ENCODE data around the gene USP6NL.

USP6NL gene

GRCh38 chr10:11615396-11615795 lies 3.9 kb upstream of the USP6NL start:
- DNase-seq = no peak

DNA sequence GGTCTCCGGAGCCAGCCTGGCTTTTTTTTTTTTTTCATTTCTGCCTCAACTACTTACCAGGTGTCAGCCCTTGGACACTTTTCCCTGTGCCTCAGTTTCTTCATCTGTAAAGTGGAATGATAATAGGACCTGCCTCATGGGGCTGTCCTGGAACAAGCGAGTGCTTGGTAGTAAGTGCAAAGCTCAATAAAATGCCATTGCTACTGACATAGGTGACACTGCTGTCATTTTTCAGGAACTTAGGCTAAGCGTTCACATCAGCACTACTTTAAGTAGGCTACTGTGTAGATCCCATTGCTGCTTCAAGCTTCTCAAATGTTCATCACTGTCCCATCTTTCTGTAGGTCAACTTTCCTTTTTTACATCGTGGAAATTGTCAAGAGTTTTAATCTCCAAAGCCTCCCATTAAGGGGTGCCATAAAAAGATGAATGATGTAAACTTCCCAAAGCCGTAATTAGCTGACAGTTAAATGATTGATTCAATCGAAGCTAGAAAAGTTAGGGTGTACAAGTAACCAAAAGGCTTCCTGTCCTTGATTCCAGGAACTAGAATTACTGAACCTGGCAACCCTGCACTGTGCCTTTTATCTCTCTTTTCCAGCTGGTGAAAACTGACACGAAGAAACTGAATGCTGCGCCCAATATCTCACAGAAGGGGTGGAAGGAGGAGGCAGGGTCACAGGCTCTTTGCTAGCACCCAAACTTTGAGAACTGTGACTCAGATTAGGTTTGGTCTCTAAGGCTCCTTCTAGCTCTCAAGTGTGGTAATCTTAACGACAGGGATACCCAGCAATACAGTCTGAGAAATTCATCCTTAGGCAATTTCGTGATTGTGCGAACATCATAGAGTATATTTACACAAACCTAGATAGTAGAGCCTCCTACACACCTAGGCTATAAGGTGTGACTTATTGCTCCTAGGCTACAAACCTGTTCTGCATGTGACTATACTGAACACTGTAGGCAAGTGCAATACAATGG lies 861 bp upstream of the USP6NL start:
- DNase-seq = no peak

GRCh38 chr10:11610826-11611247 lies 613 bp downstream of the USP6NL start:
- no peak for DNase-seq

- DNase-seq = no peak
These were observed 1.2 kb downstream of the USP6NL start for GRCh38 chr10:11610166-11610825.

DNA sequence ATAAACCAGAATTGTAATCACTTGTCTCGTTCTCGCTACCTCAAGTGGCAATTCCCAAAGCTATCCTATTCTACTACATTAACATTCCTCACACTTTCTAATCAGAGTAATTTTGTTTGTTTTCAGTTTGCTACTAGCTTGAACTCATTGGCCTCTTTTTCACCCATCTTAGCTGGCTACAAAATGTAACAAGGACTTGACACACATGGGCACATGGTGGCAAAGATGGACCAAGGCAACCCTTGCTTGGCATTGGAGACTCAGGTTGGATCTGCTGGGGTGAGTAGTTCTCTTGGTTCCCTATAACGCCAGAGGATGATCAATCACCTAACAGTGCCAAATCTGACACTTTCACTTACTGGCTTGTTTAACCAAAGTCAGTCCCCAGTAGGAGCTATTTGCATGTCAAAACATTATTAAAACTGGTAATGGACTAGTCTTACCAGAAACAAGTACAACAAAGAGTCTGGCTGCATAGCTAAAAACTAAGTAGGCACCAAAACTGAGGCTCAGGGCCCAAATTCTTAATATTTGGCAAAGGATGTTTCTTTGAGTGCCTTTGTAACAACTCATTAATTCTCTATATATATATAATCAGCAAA lies 1.9 kb downstream of the USP6NL start:
- no peak for DNase-seq

DNA sequence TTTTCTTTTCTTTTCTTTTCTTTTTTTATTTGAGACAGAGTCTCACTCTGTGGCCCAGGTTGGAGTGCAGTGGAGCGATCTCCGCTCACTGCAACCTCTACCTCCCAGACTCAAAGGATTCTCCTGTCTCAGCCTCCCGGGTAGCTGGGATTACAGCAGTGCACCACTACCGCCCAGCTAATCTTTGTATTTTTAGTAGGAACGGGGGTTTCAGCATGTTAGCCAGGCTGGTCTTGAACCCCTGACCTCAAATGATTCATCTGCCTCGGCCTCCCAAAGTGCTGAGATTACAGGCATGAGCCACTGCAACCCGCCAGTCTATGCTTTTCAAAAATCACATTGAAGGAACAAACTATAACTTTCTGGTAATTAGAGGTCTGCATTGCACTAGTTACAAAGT lies 2.4 kb downstream of the USP6NL start:
- no peak for DNase-seq

- DNase-seq = no peak
These were observed 3.1 kb downstream of the USP6NL start for GRCh38 chr10:11608159-11609013.

GRCh38 chr10:11605807-11606408 lies 5.5 kb downstream of the USP6NL start:
- no peak for DNase-seq

GRCh38 chr10:11604865-11605650 lies 6.4 kb downstream of the USP6NL start:
- DNase-seq = no peak

DNA sequence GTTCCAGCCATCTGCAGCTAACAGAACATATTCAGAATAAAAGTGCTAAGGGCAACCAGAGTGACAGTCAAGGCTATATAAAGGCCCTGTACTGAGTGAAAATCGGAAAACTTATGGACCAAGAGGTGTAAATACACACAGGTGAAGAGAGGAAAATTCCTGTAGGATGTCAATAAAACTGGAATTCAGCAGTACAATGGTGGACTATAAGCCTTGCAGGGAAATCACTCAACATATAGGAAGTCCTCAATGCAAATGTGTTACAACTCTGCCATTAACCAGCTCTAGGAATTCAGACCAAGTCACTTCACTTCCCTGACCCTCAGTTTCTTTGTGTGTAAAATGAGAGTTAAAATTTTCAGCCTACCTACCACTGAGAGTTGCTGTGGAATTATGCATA lies 7.7 kb downstream of the USP6NL start:
- DNase-seq = no peak

DNA sequence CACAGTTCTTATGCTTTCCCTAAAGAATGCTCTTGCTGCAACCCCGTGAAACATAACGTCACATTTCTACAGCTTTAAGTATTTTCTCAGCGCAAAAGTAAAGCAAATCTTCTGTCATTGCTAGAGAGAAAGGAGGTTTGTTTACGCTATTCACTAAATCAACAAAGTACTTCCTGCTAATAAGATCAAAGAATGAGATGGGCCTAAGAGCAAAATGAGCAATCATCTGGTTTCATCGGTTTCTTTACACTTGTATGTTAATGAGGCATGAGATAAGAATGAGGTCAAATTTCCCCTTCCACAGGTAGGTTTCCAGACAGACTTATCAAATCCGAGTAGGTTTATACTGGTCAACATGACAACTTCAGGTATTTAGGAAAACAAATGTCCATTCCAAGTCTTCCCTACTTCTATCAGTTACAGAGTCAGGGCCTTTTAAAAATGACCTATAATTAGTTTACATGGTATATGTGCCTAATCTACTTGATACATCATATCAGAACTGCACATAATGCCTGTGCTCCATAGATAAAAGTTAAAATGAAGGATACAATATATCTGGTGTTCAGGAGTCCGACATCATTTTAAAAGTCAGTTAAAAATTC lies 8.4 kb downstream of the USP6NL start:
- DNase-seq = no peak

DNA sequence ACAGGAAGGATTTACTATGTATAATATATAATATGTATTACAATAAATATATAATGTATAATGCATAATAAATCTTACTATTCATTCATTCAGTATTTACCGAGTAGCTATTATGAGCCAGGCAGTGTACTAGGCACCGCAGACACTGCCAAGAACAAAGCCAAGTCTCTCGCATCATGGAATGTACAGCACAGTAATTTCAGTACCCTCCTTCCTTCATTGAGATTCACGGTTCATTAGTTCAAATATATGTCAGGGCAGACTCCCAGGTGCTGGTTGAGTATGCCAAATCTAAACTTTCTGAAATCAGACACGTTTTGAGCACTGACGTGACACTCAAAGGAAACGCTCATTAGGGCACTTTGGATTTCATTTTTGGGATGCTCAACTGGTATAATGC lies 9.1 kb downstream of the USP6NL start:
- DNase-seq = no peak

- DNase-seq = no peak
These were observed 9.8 kb downstream of the USP6NL start for GRCh38 chr10:11601670-11602069.

DNA sequence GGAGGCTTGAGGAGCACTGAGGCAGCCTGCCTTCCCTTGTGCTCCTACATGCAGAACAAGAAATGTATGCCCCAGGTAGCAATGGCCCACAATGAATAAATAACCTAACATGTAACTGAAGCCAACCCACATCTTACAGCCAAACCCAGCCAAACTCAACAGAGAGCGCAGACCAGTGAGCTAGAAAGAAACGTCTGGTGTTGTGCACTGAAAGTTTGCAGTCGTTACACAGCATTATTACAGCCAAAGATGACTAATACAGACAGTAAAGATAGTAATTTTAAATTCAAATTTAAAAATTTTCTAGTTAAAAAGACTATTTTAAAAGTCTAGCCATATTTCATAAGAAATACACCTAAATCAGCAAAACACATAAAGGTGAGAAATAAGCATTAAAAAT lies 11.2 kb downstream of the USP6NL start:
- DNase-seq = no peak

DNA sequence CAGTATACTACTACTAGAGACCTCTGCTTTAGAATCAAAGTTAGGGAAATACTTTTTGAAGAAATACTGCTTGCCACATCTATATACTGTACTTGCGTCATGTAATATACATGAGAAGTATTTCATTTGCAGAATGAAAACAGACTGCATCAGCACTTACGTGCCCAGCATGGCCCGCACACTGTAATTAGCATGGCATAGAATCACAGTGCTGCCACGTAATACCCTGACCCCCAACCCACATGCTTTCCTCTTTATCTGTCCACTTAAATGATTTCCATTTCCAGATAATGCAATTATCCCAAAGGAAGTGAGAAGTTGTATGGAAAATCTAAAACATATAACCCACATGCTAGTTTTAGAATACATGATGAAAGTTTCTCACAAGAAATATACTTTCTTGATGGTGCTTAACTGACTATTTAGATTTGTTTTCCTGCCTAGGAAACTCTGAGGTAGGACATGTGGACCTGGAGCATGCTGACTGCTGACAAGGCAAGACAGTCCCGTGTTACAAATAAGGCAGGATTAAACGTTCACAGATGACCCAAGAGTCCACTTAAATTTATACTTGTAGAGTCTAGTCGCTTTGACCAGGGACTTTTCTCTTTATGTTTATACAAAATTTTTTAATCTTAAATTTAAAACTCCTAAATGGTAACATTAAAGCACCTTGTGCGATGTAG lies 12.6 kb downstream of the USP6NL start:
- DNase-seq = no peak

GRCh38 chr10:11597470-11597869 lies 14.0 kb downstream of the USP6NL start:
- DNase-seq = no peak

DNA sequence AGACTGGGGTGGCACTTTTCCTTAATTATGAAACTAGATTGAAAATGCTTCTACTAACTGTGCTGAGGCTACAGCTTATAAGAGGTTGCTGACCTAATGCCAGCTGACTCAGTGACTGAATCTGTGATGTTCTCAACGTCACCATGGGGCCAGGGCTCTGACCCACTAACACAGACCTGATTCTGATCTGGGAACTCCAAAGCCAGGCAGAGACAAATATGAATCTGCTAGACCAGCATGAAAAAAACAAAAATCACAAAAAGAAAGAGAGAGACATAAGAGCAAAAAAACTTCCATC lies 16.1 kb downstream of the USP6NL start:
- no peak for DNase-seq

- DNase-seq = no peak
These were observed 16.7 kb downstream of the USP6NL start for GRCh38 chr10:11594589-11595394.

GRCh38 chr10:11593612-11594011 lies 17.8 kb downstream of the USP6NL start:
- DNase-seq = no peak

GRCh38 chr10:11589738-11590137 lies 21.7 kb downstream of the USP6NL start:
- DNase-seq = no peak
